Choroid plexus epithelial cell (primary cell): ENCODE results near the gene NADK.

Experiments used
- DNase-seq: peaks from one replicate; pipeline ENCODE4 v3.0.0-alpha.2; 2010; ENCODE audit warnings: low read depth
- H3K4me3 ChIP-seq: 2 replicates; pipeline ENCODE4 v1.5.1; 2011; ENCODE audit warnings: low read depth, mild to moderate bottlenecking, control low read depth, low read length, moderate library complexity
- TF ChIP-seq, protein P1 (sequence below): conservative IDR thresholded peaks from 2 replicates; pipeline ENCODE4 v1.5.1; 2011; ENCODE audit warnings: low read depth, mild to moderate bottlenecking, control low read depth, inconsistent platforms, low read length, moderate library complexity

The NADK gene

DNA sequence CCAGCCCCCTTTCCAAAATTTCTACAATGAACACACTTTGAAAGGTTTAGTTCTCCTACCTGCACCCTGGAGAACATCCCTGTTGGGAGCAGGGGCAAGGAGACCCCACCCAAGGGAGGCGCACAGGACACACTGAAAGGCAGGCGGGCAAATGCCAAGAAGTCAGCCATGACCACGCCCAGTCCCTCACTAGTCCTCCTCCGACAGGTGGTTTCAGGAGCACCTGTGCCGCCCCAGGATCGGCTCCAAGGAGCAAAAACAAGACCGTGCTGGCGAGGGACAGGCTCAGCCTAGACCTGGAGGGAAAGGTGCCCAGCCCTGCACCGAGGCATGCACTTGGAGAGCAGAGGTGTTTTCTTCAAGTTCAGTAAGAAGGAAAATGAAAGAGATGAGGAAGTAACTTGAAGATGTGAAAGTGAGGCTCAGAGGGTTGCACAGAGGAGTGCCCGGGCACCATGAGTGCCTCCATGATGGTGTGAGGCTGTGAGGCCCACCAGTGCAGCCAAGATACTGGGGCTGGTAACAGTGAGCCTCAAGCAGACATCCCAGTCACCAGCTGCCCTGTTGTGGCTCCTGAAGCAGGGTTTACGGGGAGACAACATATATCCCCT is 19.6 kb upstream of the NADK start:
- no peak overlapping the region for H3K4me3 ChIP-seq
- TF ChIP-seq, protein P1, sequence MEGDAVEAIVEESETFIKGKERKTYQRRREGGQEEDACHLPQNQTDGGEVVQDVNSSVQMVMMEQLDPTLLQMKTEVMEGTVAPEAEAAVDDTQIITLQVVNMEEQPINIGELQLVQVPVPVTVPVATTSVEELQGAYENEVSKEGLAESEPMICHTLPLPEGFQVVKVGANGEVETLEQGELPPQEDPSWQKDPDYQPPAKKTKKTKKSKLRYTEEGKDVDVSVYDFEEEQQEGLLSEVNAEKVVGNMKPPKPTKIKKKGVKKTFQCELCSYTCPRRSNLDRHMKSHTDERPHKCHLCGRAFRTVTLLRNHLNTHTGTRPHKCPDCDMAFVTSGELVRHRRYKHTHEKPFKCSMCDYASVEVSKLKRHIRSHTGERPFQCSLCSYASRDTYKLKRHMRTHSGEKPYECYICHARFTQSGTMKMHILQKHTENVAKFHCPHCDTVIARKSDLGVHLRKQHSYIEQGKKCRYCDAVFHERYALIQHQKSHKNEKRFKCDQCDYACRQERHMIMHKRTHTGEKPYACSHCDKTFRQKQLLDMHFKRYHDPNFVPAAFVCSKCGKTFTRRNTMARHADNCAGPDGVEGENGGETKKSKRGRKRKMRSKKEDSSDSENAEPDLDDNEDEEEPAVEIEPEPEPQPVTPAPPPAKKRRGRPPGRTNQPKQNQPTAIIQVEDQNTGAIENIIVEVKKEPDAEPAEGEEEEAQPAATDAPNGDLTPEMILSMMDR: no peak
- no peak for DNase-seq

DNA sequence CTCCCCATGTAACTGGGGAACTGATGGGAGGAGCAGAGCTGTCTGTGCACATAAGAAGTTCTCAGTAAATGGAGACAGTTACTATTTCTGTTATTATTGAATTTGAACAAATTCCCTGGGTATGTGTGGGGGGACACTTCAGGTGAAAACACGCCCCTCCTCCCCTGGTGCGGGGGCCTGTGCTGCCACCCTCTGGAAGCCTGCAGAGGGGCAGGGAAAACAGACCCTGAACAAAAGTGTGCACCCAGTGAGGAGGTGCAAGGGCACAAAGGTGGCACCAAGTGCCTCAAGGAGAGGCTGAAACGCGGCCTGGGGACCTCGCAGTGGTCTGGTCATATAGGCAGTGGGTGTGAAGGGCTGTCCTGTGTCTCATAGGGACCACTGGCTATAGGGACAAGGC is 18.2 kb upstream of the NADK start:
- no peak for DNase-seq
- TF ChIP-seq, protein P1: peak; percentile 46
- no peak overlapping the region for H3K4me3 ChIP-seq

DNA sequence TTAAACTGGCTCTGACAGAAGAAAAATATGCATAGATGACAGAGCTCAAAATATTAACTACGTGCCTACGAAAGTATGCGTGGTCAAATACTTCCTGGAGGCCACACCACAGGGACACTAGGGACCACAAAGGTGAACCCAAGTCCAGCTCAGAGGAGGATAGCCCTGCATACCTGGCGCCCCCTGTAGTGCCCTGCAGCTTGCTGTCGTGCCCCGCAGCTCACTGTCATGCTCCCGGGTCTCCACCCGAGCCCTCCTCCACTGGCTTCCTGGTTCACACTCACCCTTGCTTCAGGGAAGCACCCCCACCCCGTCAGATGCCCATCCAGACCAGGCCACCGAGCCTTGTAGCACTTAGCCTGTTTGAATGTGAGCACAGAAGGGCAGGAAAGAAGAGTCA is 16.7 kb upstream of the NADK start:
- DNase-seq: no peak
- TF ChIP-seq, protein P1: peak; percentile 15
- H3K4me3 ChIP-seq: no peak overlapping the region

DNA sequence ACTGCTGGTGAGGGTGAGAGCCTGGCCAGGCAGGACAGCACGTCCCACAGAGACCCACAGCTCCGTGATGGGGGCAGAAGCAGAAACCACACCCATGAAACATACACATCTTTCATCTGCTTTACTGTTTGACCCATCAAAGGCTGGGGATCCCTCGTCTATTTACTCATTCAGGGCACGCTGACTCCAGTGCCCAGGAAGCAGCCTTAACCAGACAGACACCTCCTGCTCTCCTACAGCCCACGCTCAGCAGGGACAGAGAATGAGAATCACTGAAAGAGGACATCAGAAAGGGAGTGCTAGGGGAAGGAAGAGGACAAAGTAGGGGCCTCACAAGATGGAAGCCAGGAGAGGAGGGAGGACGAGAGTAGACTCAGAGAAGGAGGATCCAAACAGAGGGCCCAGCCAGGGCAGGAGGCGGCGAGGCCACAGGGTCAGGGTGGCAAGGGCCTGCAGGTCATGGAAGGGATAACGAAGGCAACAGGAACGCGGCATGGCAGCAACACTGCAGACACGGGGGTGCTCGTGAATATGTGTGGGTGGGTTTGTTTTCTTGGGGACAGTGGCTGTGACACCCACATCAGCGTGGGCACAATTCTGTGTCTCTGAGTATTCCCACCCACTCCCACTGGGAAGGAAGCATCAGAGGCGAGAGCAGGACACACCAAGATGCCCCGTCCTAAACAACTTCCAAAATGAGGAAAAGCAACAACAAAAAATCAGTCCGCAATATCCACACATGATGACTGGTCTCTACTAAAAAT is 15.4 kb upstream of the NADK start:
- no peak overlapping the region for H3K4me3 ChIP-seq
- no peak for DNase-seq

DNA sequence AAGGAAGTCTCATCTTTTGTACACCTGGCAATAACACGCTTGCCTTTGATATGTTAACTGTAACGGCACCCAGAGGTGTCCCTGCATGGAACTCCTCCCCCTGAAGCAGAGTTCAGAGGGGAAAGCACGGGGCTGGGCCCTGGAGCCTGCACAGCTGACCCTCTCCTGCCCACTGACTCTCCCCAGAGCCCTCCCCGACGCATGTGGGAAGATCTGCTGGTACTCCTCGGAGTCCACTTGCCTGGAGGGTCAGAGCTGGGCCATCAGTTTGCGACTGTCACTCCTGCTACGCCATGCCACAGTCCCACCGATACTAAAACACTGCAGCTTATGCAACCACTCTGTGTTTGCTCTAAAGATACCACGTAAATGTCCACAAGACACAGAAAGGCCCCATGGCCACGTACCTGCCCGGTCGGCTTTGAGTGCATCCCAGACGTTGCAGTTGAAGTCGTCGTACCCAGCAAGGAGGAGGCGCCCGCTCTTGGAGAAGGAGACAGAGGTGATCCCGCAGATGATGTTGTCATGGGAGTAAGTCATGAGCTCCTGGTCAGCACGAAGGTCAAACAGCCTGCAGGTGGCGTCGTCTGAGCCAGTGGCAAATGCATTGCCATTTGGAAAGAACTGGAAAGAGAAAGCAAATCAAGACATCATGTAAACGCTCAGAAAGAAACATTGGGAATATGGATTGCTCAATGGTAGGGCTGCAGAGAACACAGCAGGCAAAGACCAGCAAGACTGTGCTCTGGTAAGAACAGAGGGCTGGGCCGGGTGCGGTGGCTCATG is 10.6 kb upstream of the NADK start:
- no peak overlapping the region for H3K4me3 ChIP-seq
- TF ChIP-seq, protein P1: peak; percentile 55
- peak; percentile 65 for DNase-seq

More for the DNA sequence above, 15.4 kb upstream of the NADK start:
- TF ChIP-seq, protein P1: no peak

DNA sequence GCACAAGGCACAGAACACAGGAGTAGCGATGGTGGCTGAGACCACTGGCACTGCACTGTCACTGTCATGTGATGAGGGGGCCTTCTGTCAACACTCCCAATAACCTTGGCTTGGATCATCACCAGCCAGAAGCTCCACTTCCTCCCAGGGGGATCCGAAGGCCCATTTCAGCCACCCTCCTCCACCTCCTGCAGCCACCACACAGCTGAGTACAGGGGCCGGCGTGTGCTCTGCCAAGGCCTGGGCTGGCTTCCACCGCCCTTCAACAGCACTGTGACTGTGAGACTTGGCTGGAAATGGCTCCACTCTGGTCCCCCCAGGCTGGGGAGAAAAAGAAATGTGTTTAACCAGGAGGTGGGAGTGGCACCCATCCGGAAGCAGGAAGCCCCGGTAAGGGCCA is 9.9 kb upstream of the NADK start:
- TF ChIP-seq, protein P1: no peak
- DNase-seq: no peak
- no peak overlapping the region for H3K4me3 ChIP-seq
